ENCODE results near the gene SLC12A6.

- no peak for TF ChIP-seq CTCF (IDR thresholded peaks at IDR 0.05)
- TF ChIP-seq POLR2A (IDR thresholded peaks at IDR 0.05), result no peak
- no peak for TF ChIP-seq EP300 (IDR thresholded peaks at IDR 0.05)
Observed at GRCh38 chr15:34362047-34362773, 24.6 kb upstream of the SLC12A6 start.

All from tibial nerve (tissue), 4 donors.